GM21367 (cell line): ENCODE data around the gene ADARB2.

ENCODE experiments used
- ATAC-seq: cut with Tn5 transposase; IDR thresholded peaks from one replicate; pipeline ENCODE4 v1.9.1; 2021; ENCODE audit not compliant: unreplicated experiment

Gene ADARB2

DNA sequence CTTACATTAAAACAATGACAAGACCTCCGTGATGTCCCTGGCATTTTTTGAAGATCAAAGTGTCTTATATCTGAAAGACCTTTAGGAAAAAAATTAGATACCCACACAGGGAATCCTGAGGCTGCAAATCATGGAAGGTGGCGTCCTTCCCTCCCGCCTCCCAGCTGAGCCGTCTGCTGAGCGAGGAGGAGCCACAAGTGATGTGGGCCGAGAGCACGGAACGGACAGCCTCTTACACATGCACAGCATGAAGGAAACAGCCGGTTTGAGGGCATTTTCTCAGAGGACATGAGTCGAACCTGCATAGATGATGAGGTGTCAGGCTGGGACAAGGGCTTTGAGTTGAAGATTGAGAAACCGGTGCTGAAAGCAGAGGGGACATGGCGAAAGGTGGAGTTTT lies 163.3 kb downstream of the ADARB2 start:
- ATAC-seq = no peak

DNA sequence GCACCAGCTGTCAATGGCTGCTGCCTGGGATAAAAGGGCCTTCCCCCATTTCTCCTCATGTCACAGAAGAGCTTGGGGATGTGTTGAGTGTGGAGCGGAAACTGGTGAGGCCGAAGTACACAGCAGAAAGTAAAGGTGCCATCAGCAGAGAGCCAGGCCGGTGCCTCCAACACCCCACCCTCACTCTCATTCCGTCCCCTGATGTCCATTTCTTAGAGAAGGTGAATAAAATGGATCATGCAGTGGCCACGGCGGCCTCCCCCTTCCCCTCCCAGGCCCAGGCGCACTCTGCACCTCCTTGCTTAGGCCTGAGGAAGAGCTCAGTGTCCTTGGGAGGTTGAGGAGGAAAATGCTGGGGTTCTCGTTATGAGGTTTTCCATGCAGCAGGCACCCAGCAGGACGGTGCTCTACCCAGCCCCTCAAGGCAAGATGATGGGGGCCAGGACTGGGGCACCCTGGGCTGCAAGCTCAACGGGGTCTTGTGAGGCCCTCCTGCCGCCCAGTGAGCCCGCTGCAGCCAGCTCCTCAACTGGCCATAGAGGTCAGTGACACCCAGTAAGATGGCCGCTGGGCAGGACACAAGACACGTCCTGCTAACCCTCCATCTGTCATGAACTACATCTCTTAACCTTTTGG lies 163.9 kb downstream of the ADARB2 start:
- ATAC-seq = no peak

DNA sequence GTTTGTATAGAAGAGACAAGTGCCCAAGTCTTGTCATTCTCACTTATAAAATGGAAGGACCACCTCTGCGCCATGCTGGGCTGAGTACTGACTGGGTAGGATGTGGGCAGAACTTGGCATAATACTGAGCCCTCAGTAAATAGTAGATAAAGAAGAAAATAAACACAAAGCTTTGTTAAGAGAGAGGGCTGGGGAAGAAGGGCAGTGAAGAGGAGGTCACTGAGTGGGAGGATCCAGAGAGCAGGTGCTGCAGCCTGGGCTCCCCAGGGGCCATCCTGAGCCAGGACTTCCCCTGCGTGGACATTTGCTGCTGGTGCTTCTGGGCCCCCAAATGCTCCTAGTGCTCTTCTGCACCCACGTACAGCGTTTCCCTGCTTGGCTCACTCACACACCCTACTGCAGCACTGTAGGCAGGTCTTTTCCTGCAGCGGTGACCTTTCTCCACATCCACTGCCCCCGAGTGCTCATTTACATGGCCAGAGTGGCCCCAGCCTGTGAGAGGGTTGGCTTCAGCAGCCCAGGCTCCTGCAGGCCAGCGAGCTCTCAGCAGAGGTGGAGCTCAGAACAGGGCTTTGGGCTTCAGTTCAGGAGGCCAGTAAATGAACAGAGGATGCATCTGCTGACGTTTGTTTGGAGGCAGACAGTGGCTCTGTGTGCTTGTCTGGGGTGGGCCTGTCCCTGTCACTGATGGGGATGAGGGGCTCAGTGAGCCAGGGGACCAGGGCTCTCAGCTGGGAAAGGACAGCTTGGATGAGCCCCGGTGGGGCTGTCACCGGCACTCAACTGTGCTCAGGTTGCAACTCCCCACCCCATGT lies 164.6 kb downstream of the ADARB2 start:
- ATAC-seq = no peak

DNA sequence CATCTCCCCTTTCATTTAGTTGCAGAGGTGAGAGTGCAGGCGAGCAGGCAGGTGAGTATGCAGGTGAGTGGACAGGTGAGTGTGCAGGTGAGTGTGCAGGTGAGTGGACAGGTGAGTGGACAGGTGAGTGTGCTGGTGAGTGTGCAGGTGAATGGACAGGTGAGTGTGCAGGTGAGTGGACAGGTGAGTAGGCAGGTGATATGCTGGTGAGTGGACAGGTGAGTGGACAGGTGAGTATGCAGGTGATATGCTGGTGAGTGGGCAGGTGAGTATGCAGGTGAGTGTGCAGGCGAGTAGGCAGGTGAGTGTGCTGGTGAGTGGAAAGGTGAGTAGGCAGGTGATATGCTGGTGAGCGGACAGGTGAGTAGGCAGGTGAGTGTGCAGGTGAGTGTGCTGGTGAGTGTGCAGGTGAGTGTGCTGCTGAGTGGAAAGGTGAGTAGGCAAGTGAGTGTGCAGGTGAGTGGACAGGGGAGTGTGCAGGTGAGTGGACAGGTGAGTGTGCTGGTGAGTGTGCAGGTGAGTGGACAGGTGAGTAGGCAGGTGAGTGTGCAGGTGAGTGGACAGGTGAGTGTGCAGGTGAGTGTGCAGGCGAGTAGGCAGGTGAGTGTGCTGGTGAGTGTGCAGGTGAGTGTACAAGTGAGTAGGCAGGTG lies 165.6 kb downstream of the ADARB2 start:
- ATAC-seq = no peak

DNA sequence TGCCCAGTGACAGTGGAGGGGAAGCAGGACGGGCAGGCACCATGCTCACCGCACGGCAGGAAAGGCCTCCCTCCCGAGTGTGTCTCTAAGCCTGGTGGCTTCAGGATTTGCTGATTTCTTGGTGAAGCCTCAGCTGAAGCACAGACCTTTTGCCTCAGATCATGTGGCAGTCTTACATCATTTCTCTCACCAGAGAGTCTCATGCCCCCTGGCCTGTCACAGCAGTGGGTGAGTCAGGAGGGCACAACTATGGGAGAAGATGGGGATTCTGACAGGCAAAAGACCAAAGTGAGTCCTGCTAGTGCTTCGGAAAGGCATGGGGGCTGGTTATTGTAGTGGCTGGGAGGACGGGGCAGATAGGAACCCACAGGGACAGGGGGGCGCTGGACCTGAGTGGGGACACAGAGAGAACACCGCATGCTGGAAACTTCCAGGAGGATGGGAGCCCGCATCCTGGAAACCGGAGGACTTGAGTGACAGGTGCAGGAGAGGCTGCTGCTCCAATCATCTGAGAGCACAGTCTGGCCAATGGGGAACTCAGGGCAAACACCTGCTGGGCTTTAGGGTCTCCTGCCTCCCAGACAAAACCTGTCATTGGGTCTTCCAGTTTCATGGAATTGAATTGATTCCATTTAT lies 166.8 kb downstream of the ADARB2 start:
- ATAC-seq = no peak

DNA sequence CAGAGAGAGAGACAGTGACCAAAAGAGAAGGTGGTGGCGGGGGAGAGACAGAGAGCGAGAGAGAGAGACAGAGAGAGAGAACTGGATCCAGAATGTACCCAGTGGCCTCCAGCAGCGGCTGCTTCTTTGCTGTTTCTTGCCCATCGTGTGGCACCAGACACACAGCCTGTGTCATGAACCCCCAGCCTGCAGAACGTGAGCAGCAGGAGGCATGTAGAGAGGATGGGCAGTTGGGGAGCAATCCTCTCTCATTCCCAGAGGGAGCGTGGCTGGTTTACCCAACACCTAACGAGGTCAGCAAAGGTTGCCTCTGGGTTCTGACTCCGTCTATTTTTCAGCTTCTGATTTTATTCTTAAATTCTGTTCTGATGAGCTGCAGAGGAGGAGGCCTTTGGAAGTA lies 168.1 kb downstream of the ADARB2 start:
- ATAC-seq = no peak

DNA sequence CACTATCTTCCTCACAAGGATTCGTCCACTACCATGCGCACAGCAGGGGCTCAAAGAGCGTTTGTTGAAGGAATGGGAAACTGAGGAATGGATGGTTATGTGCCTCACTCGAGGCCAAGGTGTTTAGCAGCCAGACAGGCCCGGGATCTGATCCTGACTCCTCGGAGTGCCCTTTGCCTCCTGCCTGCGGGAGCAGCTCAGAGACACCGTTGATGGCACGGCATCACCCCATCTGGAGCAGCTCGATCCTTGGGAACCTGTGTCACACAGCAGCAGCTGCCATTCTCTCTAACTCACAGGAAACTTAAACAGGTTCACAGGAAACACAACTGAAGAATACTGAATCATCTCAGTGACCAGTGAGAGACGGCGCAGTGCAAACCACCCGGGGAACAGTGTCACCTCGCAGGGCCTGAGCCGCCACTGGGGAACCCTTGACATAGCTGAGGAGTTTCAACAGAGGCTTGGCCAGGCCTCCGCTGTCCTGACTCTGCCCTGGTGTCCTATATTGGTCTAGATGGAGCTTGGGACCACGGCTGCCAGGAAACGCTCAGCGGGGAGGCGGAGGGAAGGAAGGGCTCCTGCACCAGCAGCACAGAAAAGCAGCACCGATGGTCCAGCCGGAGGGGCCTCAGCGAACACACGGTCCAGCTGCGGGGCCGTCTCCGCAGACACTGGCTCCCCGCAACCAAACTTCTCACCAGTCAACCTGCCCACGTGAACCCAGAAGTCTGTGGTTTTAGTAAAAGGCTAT lies 169.4 kb downstream of the ADARB2 start:
- ATAC-seq = no peak

DNA sequence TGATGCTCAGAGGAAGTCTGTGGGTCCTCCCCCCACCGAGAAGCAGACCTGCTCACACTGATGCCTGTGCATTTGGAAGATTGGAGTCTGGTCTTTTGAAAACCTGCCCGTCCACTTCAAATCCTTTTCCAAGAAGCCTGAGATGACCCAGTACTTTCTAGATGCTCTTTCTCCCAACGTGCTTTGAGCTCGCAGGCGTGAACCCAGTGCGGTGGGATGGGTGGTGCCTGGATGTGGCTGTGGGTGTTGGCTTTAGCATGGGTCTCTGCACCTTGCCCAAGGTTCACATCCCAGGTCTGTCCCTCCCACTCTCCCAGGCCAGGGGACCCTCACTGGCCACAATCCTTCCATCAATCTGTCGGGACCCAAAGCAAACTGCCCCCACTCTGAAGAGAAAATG lies 170.2 kb downstream of the ADARB2 start:
- no peak for ATAC-seq

DNA sequence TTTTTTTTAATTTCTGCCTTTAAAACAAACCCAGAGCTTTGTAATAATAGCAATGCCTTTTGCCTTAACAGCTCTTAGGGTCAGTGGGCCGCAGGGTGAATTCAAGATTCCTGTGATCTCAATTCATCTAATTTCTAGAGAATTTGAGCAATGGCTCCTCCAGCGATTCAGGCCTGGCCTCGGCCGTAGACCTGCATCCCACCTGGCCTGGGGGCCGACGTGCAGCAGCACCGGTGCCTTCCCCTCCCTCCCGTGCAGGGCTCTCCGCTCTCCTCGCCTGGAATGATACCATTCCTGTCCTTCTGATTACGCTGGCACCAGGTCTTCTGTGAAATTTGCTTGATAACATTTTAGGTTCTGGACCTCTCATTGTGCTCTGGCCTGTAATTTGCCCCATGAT lies 172.5 kb downstream of the ADARB2 start:
- ATAC-seq = no peak

DNA sequence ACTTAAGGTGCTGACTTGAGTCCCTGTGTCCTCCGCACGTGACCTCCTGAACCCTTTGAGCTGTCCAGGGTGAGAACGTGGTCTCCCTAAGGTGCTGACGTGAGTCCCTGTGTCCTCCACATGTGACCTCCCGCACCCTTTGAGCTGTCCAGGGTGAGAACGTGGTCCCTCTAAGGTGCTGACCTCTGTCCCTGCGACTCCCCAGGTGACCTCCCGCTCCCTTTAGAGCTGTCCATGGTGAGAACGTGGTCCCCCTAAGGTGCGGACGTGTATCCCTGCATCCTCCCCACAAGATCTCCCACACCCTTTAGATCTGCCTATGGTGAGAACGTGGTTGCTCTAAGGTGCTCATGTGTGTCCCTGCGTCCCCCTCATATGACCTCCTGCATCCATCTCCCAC lies 174.3 kb downstream of the ADARB2 start:
- no peak for ATAC-seq

DNA sequence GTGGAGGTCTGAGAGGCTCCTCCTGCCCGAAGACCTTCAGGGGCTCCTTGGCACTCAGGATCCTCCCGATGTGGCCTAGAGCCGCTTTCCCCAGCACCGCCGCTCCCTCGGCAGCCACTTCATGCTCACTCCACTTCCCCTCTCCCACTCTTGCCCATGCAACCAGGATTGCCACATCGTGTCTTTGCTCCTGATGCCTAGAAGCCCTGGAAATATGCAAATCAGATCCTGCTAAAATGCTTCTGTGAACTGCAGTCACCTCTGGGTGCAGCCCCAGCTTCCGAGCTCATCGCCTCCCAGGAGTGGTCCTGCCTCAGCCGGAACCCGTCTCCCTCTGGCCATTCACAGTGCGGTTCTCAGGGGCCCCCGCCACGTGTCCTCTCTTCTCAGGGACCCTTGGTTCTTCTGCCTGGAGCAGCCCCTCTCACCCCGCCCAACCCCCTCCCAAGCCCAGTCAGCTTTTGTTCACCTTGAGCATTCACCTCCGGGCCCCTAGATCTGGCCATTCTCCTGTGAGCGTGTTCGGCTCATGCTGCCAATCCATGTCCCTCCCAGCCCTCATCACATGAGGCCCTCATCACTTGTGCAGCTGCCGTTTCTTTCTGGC lies 175.5 kb downstream of the ADARB2 start:
- no peak for ATAC-seq

DNA sequence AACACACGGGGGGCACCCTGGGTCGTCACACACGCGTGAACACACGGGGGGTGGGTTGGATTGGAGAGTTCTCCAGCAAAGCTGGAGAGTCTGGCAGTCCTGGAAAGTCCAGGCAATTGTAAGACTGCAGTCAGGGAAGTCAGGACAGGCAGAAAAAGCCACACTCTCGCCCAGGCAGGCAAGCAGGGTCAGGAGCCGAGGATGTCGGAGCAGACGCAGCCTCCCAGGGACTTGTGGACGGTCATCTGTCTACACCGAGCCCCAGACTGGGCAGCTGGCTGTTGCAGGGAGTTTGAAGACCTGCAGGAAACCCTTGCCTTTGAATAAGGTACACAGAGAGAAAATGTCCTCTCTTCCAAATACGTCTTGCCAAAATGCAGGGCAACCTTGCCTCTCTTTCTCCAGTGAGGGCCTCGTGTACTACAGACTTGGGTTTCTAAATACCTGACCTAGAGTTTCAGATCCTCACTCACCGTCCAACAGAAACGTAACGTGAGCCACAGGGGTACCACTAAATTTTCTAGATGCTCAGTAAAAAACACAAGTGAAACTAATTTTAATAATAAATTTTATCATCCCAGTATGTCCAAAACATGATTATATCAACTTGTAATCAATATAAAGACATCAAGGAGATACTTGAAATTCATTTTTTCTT lies 176.7 kb downstream of the ADARB2 start:
- ATAC-seq = no peak

DNA sequence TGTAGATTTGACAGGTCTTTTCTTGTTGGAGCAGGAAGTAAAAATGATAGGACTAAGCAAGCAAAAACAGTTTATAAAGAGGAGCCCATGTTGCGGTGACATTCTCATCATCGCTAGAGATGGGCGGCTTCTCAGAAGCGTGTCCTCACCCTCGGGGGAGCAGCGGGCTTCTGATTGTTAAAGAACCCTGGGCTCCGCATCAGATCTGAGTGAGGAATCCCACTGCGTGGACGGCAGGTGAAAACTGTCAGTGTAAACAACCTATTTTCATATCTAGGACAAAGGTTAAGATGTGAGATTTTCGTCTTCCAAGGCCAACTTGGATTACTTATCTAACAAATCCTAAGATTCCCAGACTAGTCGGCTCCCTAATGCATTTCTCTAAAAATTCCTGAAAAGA lies 177.6 kb downstream of the ADARB2 start:
- no peak for ATAC-seq

DNA sequence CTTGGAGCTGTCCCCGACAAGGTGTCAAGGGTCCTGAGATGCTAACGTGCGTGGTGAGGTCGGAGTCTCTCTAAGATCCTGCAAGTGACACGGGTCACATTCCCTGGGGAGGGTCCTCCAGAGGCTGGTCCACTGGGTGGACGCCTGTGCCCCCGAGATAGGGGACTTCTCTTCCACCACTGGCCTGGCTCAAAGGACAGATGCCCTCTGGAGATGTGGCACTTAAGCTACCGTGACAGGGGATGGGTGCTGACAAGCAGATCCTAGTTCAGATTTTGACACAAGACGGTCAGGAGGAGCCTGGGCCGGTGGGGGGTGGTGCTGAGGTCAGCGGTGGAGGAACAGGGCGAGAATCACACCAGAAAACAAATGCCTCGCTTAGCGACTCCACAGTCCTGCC lies 178.0 kb downstream of the ADARB2 start:
- no peak for ATAC-seq

DNA sequence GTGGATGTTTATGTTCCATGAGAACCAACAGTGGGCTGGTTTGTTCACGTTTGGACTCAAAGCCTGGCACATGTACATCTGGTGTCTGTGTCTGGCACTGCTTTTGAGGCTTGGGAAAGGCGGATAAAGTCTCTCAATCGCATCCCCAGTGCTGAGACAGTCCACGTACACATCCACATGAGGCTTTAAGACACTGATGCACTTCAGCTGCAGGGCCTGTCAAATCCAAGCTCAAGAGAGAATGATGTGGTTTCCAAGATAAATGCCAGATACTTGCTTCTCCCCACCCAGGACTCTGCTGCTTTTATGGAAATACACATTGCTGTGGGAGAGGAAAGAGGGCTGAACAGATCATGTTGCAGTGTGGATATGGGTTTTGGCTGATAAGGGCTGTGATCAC lies 178.4 kb downstream of the ADARB2 start:
- ATAC-seq = no peak

DNA sequence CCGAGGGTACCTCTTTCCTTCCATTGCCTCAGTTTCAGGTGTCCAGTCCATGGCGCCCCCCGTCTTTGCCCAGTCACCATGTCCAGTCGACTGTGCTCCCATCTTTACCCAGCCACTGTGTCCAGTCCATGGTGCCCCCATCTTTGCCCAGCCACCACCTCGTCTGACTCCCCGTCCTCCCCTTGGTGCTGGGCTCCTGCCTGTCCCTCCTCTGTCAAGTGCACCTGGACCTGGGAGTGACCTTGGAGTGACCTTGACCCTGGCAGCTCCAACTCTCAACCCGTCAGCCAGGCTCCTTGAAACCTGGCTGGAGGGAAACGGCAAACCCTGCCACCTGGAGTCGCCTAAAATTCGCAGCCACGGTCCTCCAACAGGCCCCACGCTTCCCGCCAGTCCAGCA lies 180.2 kb downstream of the ADARB2 start:
- ATAC-seq = no peak

DNA sequence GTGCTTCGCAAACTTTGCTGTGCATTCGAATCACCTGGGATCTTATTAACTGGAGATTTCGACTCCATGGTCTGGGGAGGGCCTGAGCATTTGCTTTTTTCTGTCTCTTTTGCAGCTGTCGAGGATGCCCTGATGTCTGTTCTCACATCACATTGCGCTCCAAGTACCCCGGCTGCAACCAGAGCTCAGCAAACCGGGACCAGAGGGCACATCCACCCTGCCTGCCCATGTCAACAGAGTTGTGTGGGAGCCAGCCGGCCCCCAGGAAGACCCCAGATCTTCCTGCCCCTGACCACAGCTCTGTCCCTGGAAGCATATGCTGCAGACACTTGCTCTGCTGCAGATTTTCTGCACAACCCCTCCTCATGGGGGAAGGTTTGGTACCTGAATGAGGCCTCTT lies 180.8 kb downstream of the ADARB2 start:
- no peak for ATAC-seq

DNA sequence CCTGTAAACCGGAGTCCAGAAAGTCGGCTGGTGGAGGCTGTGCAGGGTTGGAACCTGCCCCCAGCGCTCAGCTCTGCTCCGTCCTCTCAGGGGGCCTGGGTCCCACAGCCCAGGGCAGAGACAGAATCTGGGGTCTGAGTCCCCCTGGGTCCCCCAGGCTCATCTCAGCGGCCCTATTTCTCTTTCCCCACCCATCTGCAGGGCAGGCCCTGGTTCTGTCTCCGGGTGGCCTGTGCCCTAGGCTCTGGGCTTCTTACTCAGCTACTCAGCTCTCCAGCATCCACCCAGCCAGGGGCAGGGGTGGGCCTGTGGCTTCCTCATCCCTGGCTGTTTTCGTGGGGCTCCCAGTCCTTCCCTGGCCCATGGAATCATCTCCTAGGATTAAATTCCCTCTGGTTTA lies 183.4 kb downstream of the ADARB2 start:
- no peak for ATAC-seq

DNA sequence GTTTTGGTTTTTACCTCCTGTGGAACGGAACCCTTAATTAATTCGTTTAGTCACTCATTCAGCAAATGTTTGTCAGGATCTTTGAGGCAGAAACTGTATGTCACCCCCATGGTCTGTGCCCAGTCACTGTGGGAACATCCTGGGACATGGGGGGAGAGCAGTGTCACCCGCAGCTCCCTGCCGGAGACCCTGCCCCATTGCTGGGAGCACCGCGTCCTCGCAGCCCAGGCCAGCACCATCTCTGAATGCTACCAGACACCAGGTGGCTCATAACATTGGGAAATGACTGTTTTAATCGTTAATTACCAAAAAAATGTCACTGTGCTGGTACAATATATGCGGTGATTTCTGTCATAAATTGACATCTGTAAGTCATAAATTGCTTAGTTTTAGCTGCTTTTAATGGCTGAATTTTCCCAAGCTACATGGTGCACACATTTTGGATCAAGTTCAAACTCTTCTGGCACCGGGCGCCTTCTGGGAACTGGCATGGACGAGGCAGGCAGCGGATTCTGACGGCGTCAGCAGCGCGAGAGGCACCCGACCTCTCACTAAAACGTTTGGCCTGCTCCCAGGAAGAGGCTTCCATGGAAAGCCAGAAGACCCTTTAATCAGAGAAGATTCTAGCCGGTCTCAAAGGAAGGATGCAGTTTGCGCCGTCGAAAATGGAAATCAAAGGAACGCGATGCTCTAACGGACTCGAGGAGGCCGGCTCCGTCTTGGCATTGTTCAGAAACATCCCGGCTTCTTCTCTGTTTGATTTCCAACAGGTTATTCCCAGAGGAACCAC lies 184.2 kb downstream of the ADARB2 start:
- no peak for ATAC-seq
